Chondrocyte (in vitro differentiated cells): Measurements from ENCODE around the gene FRRS1L. TPM values are rescaled to one million over a fixed set of nuclear protein-coding genes. Genes with fewer than 3 reads are reported as not detected.

Experiments used
- DNase-seq: peaks from one replicate; pipeline ENCODE4 v3.0.0; 2021; ENCODE audit warnings: mixed read lengths, low spot score
- H3K27ac Mint-ChIP-seq: one replicate; pipeline ENCODE4 v1.8.0; 2021; ENCODE audit warnings: mild to moderate bottlenecking, moderate library complexity, mixed read lengths; ENCODE audit not compliant: unreplicated experiment
- H3K27me3 Mint-ChIP-seq: 2 replicates; pipeline ENCODE4 v1.8.0; 2021; ENCODE audit warnings: low read depth, mixed read lengths
- H3K36me3 Mint-ChIP-seq: 2 replicates; pipeline ENCODE4 v1.8.0; 2021; ENCODE audit warnings: low read depth, mixed read lengths
- H3K4me1 Mint-ChIP-seq: 2 replicates; pipeline ENCODE4 v1.8.0; 2021; ENCODE audit warnings: low read depth, mild to moderate bottlenecking, mixed read lengths
- H3K4me3 Mint-ChIP-seq: one replicate; pipeline ENCODE4 v1.8.0; 2021; ENCODE audit warnings: mild to moderate bottlenecking, moderate library complexity, mixed read lengths; ENCODE audit not compliant: unreplicated experiment
- H3K9me3 Mint-ChIP-seq: 2 replicates; pipeline ENCODE4 v1.8.0; 2021; ENCODE audit warnings: low read depth, mixed read lengths
- total RNA-seq: library from RNA; stranded (reverse); gene quantifications from 3 replicates; pipeline ENCODE4 v1.2.1, GENCODE V29; 2021
- TF ChIP-seq, protein P1 (sequence below): fragments of 200-600 bp; sonication (generic); IDR thresholded peaks from 2 replicates; pipeline ENCODE4 v1.5.0; 2021; ENCODE audit warnings: antibody characterized with exemption, mild to moderate bottlenecking, moderate library complexity

Gene FRRS1L
- total RNA-seq, 1 donor from 2014 or later: 5.3 TPM

DNA sequence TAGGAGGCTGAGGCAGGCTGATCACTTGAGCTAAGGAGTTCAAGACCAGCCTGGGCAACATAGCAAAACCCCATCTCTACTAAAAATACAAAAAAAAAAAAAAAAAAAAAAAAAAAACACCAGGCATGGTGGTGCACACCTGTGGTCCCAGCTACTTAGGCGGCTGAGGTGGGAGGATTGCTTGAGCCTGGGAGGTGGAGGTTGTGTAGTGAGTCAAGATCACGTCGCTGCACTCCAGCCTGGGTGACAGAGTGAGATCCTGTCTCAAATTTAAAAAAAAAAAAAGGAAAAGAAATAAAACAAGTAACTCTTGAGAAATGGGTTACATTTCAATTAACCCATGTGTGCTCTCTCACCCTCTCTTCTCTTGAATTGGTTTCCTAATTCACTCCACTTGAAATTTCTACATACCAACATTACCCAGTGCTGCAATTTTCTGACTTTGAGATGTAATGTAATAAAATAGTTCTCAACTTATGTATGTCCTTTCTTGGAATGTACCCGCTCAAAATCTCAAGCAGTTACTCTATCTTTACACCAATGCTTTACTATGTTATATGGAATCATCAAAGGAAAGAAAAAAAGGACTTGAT, 83.1 kb downstream of the FRRS1L start:
- peaks cover 11% of the 10 kb centered on the region for H3K4me1 Mint-ChIP-seq
- H3K4me3 Mint-ChIP-seq: no peak overlapping the region
- peaks cover 21% of the 10 kb centered on the region for H3K36me3 Mint-ChIP-seq
- H3K27me3 Mint-ChIP-seq: no peaks in the 10 kb centered on the region
- no peak for DNase-seq
- no peak overlapping the region for H3K27ac Mint-ChIP-seq
- H3K9me3 Mint-ChIP-seq: no peaks in the 10 kb centered on the region
- TF ChIP-seq, protein P1, sequence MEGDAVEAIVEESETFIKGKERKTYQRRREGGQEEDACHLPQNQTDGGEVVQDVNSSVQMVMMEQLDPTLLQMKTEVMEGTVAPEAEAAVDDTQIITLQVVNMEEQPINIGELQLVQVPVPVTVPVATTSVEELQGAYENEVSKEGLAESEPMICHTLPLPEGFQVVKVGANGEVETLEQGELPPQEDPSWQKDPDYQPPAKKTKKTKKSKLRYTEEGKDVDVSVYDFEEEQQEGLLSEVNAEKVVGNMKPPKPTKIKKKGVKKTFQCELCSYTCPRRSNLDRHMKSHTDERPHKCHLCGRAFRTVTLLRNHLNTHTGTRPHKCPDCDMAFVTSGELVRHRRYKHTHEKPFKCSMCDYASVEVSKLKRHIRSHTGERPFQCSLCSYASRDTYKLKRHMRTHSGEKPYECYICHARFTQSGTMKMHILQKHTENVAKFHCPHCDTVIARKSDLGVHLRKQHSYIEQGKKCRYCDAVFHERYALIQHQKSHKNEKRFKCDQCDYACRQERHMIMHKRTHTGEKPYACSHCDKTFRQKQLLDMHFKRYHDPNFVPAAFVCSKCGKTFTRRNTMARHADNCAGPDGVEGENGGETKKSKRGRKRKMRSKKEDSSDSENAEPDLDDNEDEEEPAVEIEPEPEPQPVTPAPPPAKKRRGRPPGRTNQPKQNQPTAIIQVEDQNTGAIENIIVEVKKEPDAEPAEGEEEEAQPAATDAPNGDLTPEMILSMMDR: no peak

GRCh38 chr9:109083141-109083540, 83.9 kb downstream of the FRRS1L start:
- TF ChIP-seq, protein P1: no peak
- peaks cover 8% of the 10 kb centered on the region for H3K4me1 Mint-ChIP-seq
- no peaks in the 10 kb centered on the region for H3K9me3 Mint-ChIP-seq
- no peak for DNase-seq
- no peaks in the 10 kb centered on the region for H3K27me3 Mint-ChIP-seq
- H3K4me3 Mint-ChIP-seq: no peak overlapping the region
- H3K36me3 Mint-ChIP-seq: peaks cover 23% of the 10 kb centered on the region
- peak overlapping the region; percentile 59 for H3K27ac Mint-ChIP-seq

GRCh38 chr9:109082091-109082620, 84.9 kb downstream of the FRRS1L start:
- H3K4me1 Mint-ChIP-seq: peaks cover 6% of the 10 kb centered on the region
- H3K27ac Mint-ChIP-seq: no peak overlapping the region
- TF ChIP-seq, protein P1: no peak
- no peaks in the 10 kb centered on the region for H3K9me3 Mint-ChIP-seq
- H3K27me3 Mint-ChIP-seq: no peaks in the 10 kb centered on the region
- no peak overlapping the region for H3K4me3 Mint-ChIP-seq
- DNase-seq: no peak
- H3K36me3 Mint-ChIP-seq: peaks cover 20% of the 10 kb centered on the region

Other genes with a start within 250 kb of the FRRS1L start
- gene ELP1, start 233.1 kb downstream of the FRRS1L start, total RNA-seq: 24.3 to 32.2 TPM (median 24.4 TPM) in 3 replicates
- gene ABITRAM, start 232.8 kb downstream of the FRRS1L start, total RNA-seq: 8.1 to 11.7 TPM (median 8.8 TPM) in 3 replicates
- gene CTNNAL1, start 153.8 kb downstream of the FRRS1L start, total RNA-seq: 24.9 to 31.9 TPM (median 25.9 TPM) in 3 replicates
- gene TMEM245, start 47.3 kb downstream of the FRRS1L start, total RNA-seq: 39.6 to 48.3 TPM (median 43.8 TPM) in 3 replicates
- gene EPB41L4B, start 153.8 kb upstream of the FRRS1L start, total RNA-seq: 3.7 to 5.4 TPM (median 4.1 TPM) in 3 replicates